Left lung (tissue), 14 donors: Measurements from ENCODE around the gene NRN1. TPM values are rescaled to one million over a fixed set of nuclear protein-coding genes. Genes with fewer than 3 reads are reported as not detected.

Experiments used
- ATAC-seq: fragments of 200-7000 bp; cut with Tn5 transposase; one replicate; pipeline ENCODE4 v1.9.1; 2020; ENCODE audit warnings: moderate library complexity
- DNase-seq, 4 donors: peaks; one replicate each; pipeline ENCODE4 v3.0.0-alpha.2; 2013 to 2020
- H3K27ac ChIP-seq, 2 donors: fragments of 200-600 bp; sonication (generic) in 1 of 2; one replicate each; pipeline versions ENCODE4 v1.5.0 to v1.8.0; 2020 to 2021
- H3K27me3 ChIP-seq, 2 donors: fragments of 200-600 bp; sonication (generic) in 1 of 2; one replicate each; pipeline versions ENCODE4 v1.5.0 to v1.8.0; 2020 to 2021
- H3K36me3 ChIP-seq, 2 donors: fragments of 200-600 bp; sonication (generic) in 1 of 2; one replicate each; pipeline versions ENCODE4 v1.5.0 to v1.8.0; 2020 to 2021
- H3K4me1 ChIP-seq, 2 donors: fragments of 200-600 bp; one replicate each; pipeline ENCODE4 v1.8.0; 2021
- H3K4me3 ChIP-seq, 2 donors: fragments of 200-600 bp; sonication (generic) in 1 of 2; one replicate each; pipeline versions ENCODE4 v1.5.0 to v1.8.0; 2020 to 2021; ENCODE audit warnings: mild to moderate bottlenecking in 1 of 2
- H3K9me3 ChIP-seq, 2 donors: fragments of 200-600 bp; sonication (generic) in 1 of 2; one replicate each; pipeline versions ENCODE4 v1.5.0 to v1.8.0; 2020 to 2021
- CTCF ChIP-seq, 2 donors: fragments of 200-600 bp; sonication (generic) in 1 of 2; IDR thresholded peaks; one replicate each; pipeline versions ENCODE4 v1.5.0 to v1.8.0; 2021; ENCODE audit warnings: antibody characterized with exemption in 2 of 2
- intact Hi-C, 2 donors: fragments of 100-400 bp; cut with DNase I; formaldehyde crosslinking; loops; one replicate each; pipeline versions ENCODE4 v1.11.2 to v1.14.2; 2022
- long read RNA-seq, 12 donors: library from polyadenylated mRNA in 2 of 12; unstranded in 2 of 12; transcript quantifications; one replicate each; pipeline ENCODE4 v2.0.0 and lab custom pipeline, GENCODE V29; 2019 to 2026
- polyA plus RNA-seq, 6 donors: library from polyadenylated mRNA; unstranded; fragments of 120-200 nt; gene quantifications; one replicate each; pipeline ENCODE4 v1.2.1, GENCODE V29; 2013; ENCODE audit not compliant: insufficient read length in 6 of 6
- total RNA-seq, 2 donors: library from RNA; stranded (reverse); fragmentation: NEBNext Ultra II Directional; extraction: Animal tissue kit (Norgen Biotek cat#: 25700); gene quantifications; one replicate each; pipeline ENCODE4 v1.2.1, GENCODE V29; 2021
- donor health status: DM: no; HTN: yes; CAD: no.
- donor health status: DM: no; HTN: no; CAD: no.

The NRN1 gene
- total RNA-seq (10 to 100 TPM in 1 of 2 donors, 1 to 10 TPM in 1; 6.5 to 12.9 TPM), polyA plus RNA-seq (10 to 100 TPM in 3 of 6 donors, 1 to 10 TPM in 3; 8.8 to 11.9 (median 9.9) TPM)
- long read RNA-seq, donor 1, partial matches to known transcripts: 0 of 3 reads
- long read RNA-seq, donor 1, other reads (novel, unspliced or antisense): 0 of 3 reads
- long read RNA-seq, donor 2, partial matches to known transcripts: 0 of 5 reads
- long read RNA-seq, donor 2, other reads (novel, unspliced or antisense): 0 of 5 reads
- long read RNA-seq, donor 3, transcript NRN1-201 (3 exons, 1,624 nt): major isoform, 6 of 6 reads
- long read RNA-seq, donor 3, partial matches to known transcripts: 0 of 6 reads
- long read RNA-seq, donor 3, other reads (novel, unspliced or antisense): 0 of 6 reads
- long read RNA-seq, donor 4, partial matches to known transcripts: 0 of 4 reads
- long read RNA-seq, donor 4, other reads (novel, unspliced or antisense): 1 of 4 reads
- long read RNA-seq, donor 5, partial matches to known transcripts: 0 of 4 reads
- long read RNA-seq, donor 5, other reads (novel, unspliced or antisense): 0 of 4 reads
- long read RNA-seq, donor 6: 0 reads
- long read RNA-seq, donor 7, partial matches to known transcripts: 0 of 2 reads
- long read RNA-seq, donor 7, other reads (novel, unspliced or antisense): 0 of 2 reads
- long read RNA-seq, donor 8, partial matches to known transcripts: 0 of 1 reads
- long read RNA-seq, donor 8, other reads (novel, unspliced or antisense): 0 of 1 reads
- long read RNA-seq, donor 9: 0 reads
- long read RNA-seq, donor 10, partial matches to known transcripts: 0 of 2 reads
- long read RNA-seq, donor 10, other reads (novel, unspliced or antisense): 2 of 2 reads
- long read RNA-seq, donor 11, transcript NRN1-201 (3 exons, 1,624 nt): major isoform, 60 of 68 reads
- long read RNA-seq, donor 11, partial matches to known transcripts: 7 of 68 reads
- long read RNA-seq, donor 11, other reads (novel, unspliced or antisense): 0 of 68 reads
- long read RNA-seq, donor 12, partial matches to known transcripts: 0 of 2 reads
- long read RNA-seq, donor 12, other reads (novel, unspliced or antisense): 0 of 2 reads

GRCh38 chr6:6006428-6007365, at the start of gene NRN1:
Gene NRN1 (minus strand): TSS chr6:6006925. CDS start chr6:6006749, 176 bp downstream.
- TF ChIP-seq CTCF (IDR thresholded peaks at IDR 0.05): no peak
- peaks cover 5 to 68% of the 10 kb centered on the region in 2 donors for H3K4me1 ChIP-seq
- no peak for ATAC-seq
- peaks cover 79 to 100% of the 10 kb centered on the region in 2 donors for H3K27me3 ChIP-seq
- intact Hi-C loops: no loop called here
- DNase-seq: no peak
- H3K36me3 ChIP-seq: no peaks in the 10 kb centered on the region
- no peaks in the 10 kb centered on the region for H3K9me3 ChIP-seq
- H3K27ac ChIP-seq: peak within 1 kb of the TSS; percentile 13 to 45
- peak within 1 kb of the TSS; percentile 9 to 50 for H3K4me3 ChIP-seq

- no peak for DNase-seq
- Histone ChIP-seq H3K36me3 (no peaks in the 10 kb centered on the region), H3K4me3 (no peak overlapping the region), H3K9me3 (no peaks in the 10 kb centered on the region), H3K4me1 (no peaks in the 10 kb centered on the region), H3K27ac (no peak overlapping the region), H3K27me3 (peaks cover 0 to 12% of the 10 kb centered on the region in 2 donors)
- no peak for TF ChIP-seq CTCF (IDR thresholded peaks at IDR 0.05)
- no peak for ATAC-seq
- intact Hi-C loops: loop anchor here in 1 of 2 donors (10.0 kb wide), 1 partner anchor 493 kb away; no protein-coding TSS in a partner anchor
Measured at GRCh38 chr6:6052216-6052615, 45.5 kb upstream of the NRN1 start.

GRCh38 chr6:6046716-6047115, 40.0 kb upstream of the NRN1 start:
- Histone ChIP-seq H3K27me3 (no peaks in the 10 kb centered on the region), H3K4me1 (no peaks in the 10 kb centered on the region), H3K4me3 (no peak overlapping the region), H3K9me3 (no peaks in the 10 kb centered on the region), H3K27ac (no peak overlapping the region), H3K36me3 (no peaks in the 10 kb centered on the region)
- ATAC-seq: no peak
- intact Hi-C loops: no loop called here
- TF ChIP-seq CTCF (IDR thresholded peaks at IDR 0.05): no peak
- no peak for DNase-seq

- no peak for DNase-seq
- intact Hi-C loops: no loop called here
- Histone ChIP-seq H3K36me3 (no peaks in the 10 kb centered on the region), H3K27me3 (peaks cover 0 to 4% of the 10 kb centered on the region in 2 donors), H3K4me3 (no peak overlapping the region), H3K4me1 (no peaks in the 10 kb centered on the region), H3K9me3 (no peaks in the 10 kb centered on the region), H3K27ac (no peak overlapping the region)
- TF ChIP-seq CTCF (IDR thresholded peaks at IDR 0.05): no peak
- ATAC-seq: no peak
Measured at GRCh38 chr6:6039946-6040509, 33.3 kb upstream of the NRN1 start.
